HCT116 (cell line): Measurements from ENCODE around the gene TAF1D. TPM values are rescaled to one million over a fixed set of nuclear protein-coding genes. Genes with fewer than 3 reads are reported as not detected.

Source experiments
- ATAC-seq: fragments of 200-7000 bp; cut with Tn5 transposase; 2 replicates; pipeline ENCODE4 v1.9.1; 2020; ENCODE audit warnings: mild to moderate bottlenecking, moderate library complexity
- BruUV-seq: library from RNA; stranded (reverse); fragments of 400-500 nt; replicated peaks from 2 replicates; lab custom pipeline; 2021; lab: Mats Ljungman, UMichigan
- CTCF ChIA-PET: fragments of 300-600 bp; sonication (Branson Sonifier 250); formaldehyde crosslinking; loops from one replicate; lab custom pipeline; 2021; ENCODE audit warnings: antibody characterized with exemption; lab: Charles Lee
- POLR2A ChIA-PET: fragments of 300-600, 350-600 bp; sonication (Branson Sonifier 250); formaldehyde crosslinking; loops from one replicate; lab custom pipeline; 2021; ENCODE audit warnings: antibody characterized with exemption; lab: Charles Lee
- RAD21 ChIA-PET, 2 experiments: fragments of 300-600 bp; sonication (Branson Sonifier 250); formaldehyde crosslinking; loops; one replicate each; lab custom pipeline; 2023; ENCODE audit warnings: low total read pairs in 2 of 2; ENCODE audit not compliant: uncharacterized antibody in 2 of 2, unreplicated experiment in 2 of 2, low non-redundant PET in 1 of 2; lab: Charles Lee
- DNase-seq: peaks from one replicate; pipeline ENCODE4 v3.0.0-alpha.2; 2010; ENCODE audit warnings: low read depth, low spot score
- H2AFZ ChIP-seq: fragments of 200-600 bp; shearing (Covaris generic), sonication (generic); 2 replicates; pipeline ENCODE4 v1.6.1; 2017; ENCODE audit warnings: low read depth, mixed run types, mixed read lengths, antibody characterized with exemption, low read length; ENCODE audit not compliant: poor library complexity, severe bottlenecking
- H3K27ac ChIP-seq: 2 replicates; pipeline ENCODE4 v1.5.1; 2012; ENCODE audit warnings: low read depth, low read length
- H3K27me3 ChIP-seq: fragments of 200-600 bp; sonication (generic); 2 replicates; pipeline ENCODE4 v1.6.1; 2016; ENCODE audit warnings: mixed run types, low read length, mixed read lengths; ENCODE audit not compliant: insufficient read depth
- H3K36me3 ChIP-seq, 2 experiments: fragments of 200-500 bp in 1 of 2; fragments of 200-600 bp in 1 of 2; sonication (Bioruptor generic) in 1 of 2; sonication (generic) in 1 of 2; 2 replicates each; pipeline versions ENCODE4 v1.5.1 to v1.6.1; 2014 to 2016; ENCODE audit warnings: low read length in 2 of 2, inconsistent platforms in 1 of 2, mixed read lengths in 1 of 2, mixed run types in 1 of 2; ENCODE audit not compliant: insufficient read depth in 2 of 2, control insufficient read depth in 1 of 2
- H3K4me1 ChIP-seq, 2 experiments: fragments of 200-600 bp in 1 of 2; sonication (generic) in 1 of 2; 2 replicates each; pipeline versions ENCODE4 v1.5.1 to v1.6.1; 2012 to 2017; ENCODE audit warnings: low read length in 2 of 2, inconsistent platforms in 1 of 2, mild to moderate bottlenecking in 1 of 2, mixed read lengths in 1 of 2, mixed run types in 1 of 2, moderate library complexity in 1 of 2; ENCODE audit not compliant: insufficient read depth in 2 of 2, control insufficient read depth in 1 of 2
- H3K4me2 ChIP-seq: fragments of 200-600 bp; sonication (generic); 2 replicates; pipeline ENCODE4 v1.6.1; 2017; ENCODE audit warnings: mixed run types, low read length, mixed read lengths
- H3K4me3 ChIP-seq, 2 experiments: fragments of 200-600 bp in 1 of 2; sonication (generic) in 1 of 2; replicated peaks in 1 of 2; 2 replicates each; pipeline ENCODE4 v1.5.1; 2011 to 2016; ENCODE audit warnings: low read length in 2 of 2, control low read depth in 1 of 2, low read depth in 1 of 2, mild to moderate bottlenecking in 1 of 2, mixed read lengths in 1 of 2, mixed run types in 1 of 2
- H3K79me2 ChIP-seq: fragments of 200-600 bp; sonication (generic); 2 replicates; pipeline ENCODE4 v1.6.1; 2017; ENCODE audit warnings: mild to moderate bottlenecking, mixed run types, low read length, moderate library complexity, mixed read lengths; ENCODE audit not compliant: insufficient read depth
- H3K9ac ChIP-seq: fragments of 200-600 bp; sonication (generic); 2 replicates; pipeline ENCODE4 v1.6.1; 2016; ENCODE audit warnings: low read length, mixed read lengths
- H3K9me2 ChIP-seq: fragments of 200-600 bp; sonication (generic), shearing (Covaris generic); 2 replicates; pipeline ENCODE4 v1.6.1; 2017; ENCODE audit warnings: mixed run types, mild to moderate bottlenecking, moderate library complexity; ENCODE audit not compliant: insufficient read depth
- H3K9me3 ChIP-seq, 2 experiments: fragments of 200-500 bp in 1 of 2; fragments of 200-600 bp in 1 of 2; sonication (Bioruptor generic) in 1 of 2; sonication (generic) in 1 of 2; 2 replicates each; pipeline ENCODE4 v1.6.1; 2014 to 2017; ENCODE audit warnings: low read length in 2 of 2, mixed read lengths in 2 of 2, inconsistent platforms in 1 of 2, low read depth in 1 of 2, mild to moderate bottlenecking in 1 of 2, mixed run types in 1 of 2, moderate library complexity in 1 of 2; ENCODE audit not compliant: control insufficient read depth in 1 of 2, insufficient read depth in 1 of 2
- H4K20me1 ChIP-seq: fragments of 200-600 bp; sonication (generic), shearing (Covaris generic); 2 replicates; pipeline ENCODE4 v1.6.1; 2017; ENCODE audit warnings: mixed run types, mild to moderate bottlenecking, moderate library complexity; ENCODE audit not compliant: insufficient read depth
- JUND ChIP-seq: IDR thresholded peaks from 2 replicates; pipeline ENCODE4 v1.6.1; 2012
- POLR2AphosphoS5 ChIP-seq: IDR thresholded peaks from 2 replicates; pipeline ENCODE4 v1.6.1; 2011; ENCODE audit warnings: mild to moderate bottlenecking, low read depth, low read length, moderate library complexity
- REST ChIP-seq: IDR thresholded peaks from 2 replicates; pipeline ENCODE4 v1.6.1; 2012; ENCODE audit warnings: low read depth
- SIN3A ChIP-seq: IDR thresholded peaks from 2 replicates; pipeline ENCODE4 v1.6.1; 2012; ENCODE audit warnings: low read depth
- SRF ChIP-seq: IDR thresholded peaks from 2 replicates; pipeline ENCODE4 v1.6.1; 2012; ENCODE audit warnings: low read depth
- ZBTB33 ChIP-seq: IDR thresholded peaks from 2 replicates; pipeline ENCODE4 v1.6.1; 2011; ENCODE audit warnings: mild to moderate bottlenecking, low read length, moderate library complexity; ENCODE audit not compliant: insufficient replicate concordance; ENCODE audit errors: extremely low read depth
- ZNF274 ChIP-seq: fragments of 200-500 bp; sonication (Bioruptor generic); IDR thresholded peaks from 2 replicates; pipeline ENCODE4 v1.6.1; 2014; ENCODE audit warnings: mild to moderate bottlenecking, low read depth, low read length, inconsistent platforms
- intact Hi-C: fragments of 100-400 bp; cut with micrococcal nuclease; formaldehyde crosslinking; loops from 2 replicates; pipeline ENCODE4 v1.10.0; 2022
- total RNA-seq: library from RNA; stranded (reverse); gene quantifications from one replicate; pipeline ENCODE4 v1.2.1, GENCODE V29; 2021; ENCODE audit not compliant: unreplicated experiment

TAF1D gene
- total RNA-seq, 1 experiment from 2014 or later: 267 TPM

- Histone ChIP-seq H3K36me3 (peaks cover 5 to 26% of the 10 kb centered on the region in 2 experiments; a peak in 2 of 4 replicates), H3K4me3 (no peak overlapping the region), H3K9me3 (no peaks in the 10 kb centered on the region), H3K4me2 (no peak overlapping the region), H3K9me2 (no peaks in the 10 kb centered on the region), H3K27ac (no peak overlapping the region), H4K20me1 (no peaks in the 10 kb centered on the region), H3K79me2 (no peaks in the 10 kb centered on the region), H2AFZ (no peak overlapping the region), H3K4me1 (no peaks in the 10 kb centered on the region), H3K27me3 (no peaks in the 10 kb centered on the region), H3K9ac (no peak overlapping the region)
- no TSS peak for BruUV-seq
- intact Hi-C loops: no loop called here
- DNase-seq (no peak), ATAC-seq (no peak)
- POLR2A ChIA-PET: no interaction called here
- CTCF ChIA-PET: no interaction called here
- TF ChIP-seq ZBTB33: no peak
- RAD21 ChIA-PET: no interaction called here
Measured at GRCh38 chr11:93757301-93757700, 16.0 kb upstream of the TAF1D start.

- no TSS peak for BruUV-seq
Measured at GRCh38 chr11:93756748-93757147, 15.5 kb upstream of the TAF1D start.

More at GRCh38 chr11:93756748-93757147, 15.5 kb upstream of the TAF1D start:
- no peak overlapping the region for H3K27ac ChIP-seq
- H3K9ac ChIP-seq: no peak overlapping the region
- no peaks in the 10 kb centered on the region for H3K9me3 ChIP-seq
- RAD21 ChIA-PET: no interaction called here
- no peak overlapping the region for H3K4me3 ChIP-seq
- CTCF ChIA-PET: no interaction called here
- no peak overlapping the region for H2AFZ ChIP-seq
- POLR2A ChIA-PET: interaction anchor here (1.1 kb wide), 1 partner anchor 15 kb away, joined by 5 read pairs; the partner anchor contains the start of genes C11orf54 and TAF1D
- H3K79me2 ChIP-seq: no peaks in the 10 kb centered on the region
- no peak for ATAC-seq
- H3K36me3 ChIP-seq: peaks cover 5 to 20% of the 10 kb centered on the region in 2 experiments; a peak in 2 of 4 replicates
- intact Hi-C loops: no loop called here
- H4K20me1 ChIP-seq: no peaks in the 10 kb centered on the region
- TF ChIP-seq SIN3A: no peak
- TF ChIP-seq REST: no peak
- TF ChIP-seq JUND: no peak
- no peak for TF ChIP-seq SRF
- TF ChIP-seq POLR2AphosphoS5: no peak
- TF ChIP-seq ZNF274: no peak
- no peak overlapping the region for H3K4me2 ChIP-seq
- no peaks in the 10 kb centered on the region for H3K4me1 ChIP-seq
- no peaks in the 10 kb centered on the region for H3K27me3 ChIP-seq
- no peak for DNase-seq
- no peaks in the 10 kb centered on the region for H3K9me2 ChIP-seq
